ENCODE measurements around the gene GNB1L. TPM values are rescaled to one million over a fixed set of nuclear protein-coding genes. Genes with fewer than 3 reads are reported as not detected.

Gene GNB1L
- total RNA-seq, 4 donors from 2014 or later, result 4.3 to 7.6 (median 6.1) TPM

DNA sequence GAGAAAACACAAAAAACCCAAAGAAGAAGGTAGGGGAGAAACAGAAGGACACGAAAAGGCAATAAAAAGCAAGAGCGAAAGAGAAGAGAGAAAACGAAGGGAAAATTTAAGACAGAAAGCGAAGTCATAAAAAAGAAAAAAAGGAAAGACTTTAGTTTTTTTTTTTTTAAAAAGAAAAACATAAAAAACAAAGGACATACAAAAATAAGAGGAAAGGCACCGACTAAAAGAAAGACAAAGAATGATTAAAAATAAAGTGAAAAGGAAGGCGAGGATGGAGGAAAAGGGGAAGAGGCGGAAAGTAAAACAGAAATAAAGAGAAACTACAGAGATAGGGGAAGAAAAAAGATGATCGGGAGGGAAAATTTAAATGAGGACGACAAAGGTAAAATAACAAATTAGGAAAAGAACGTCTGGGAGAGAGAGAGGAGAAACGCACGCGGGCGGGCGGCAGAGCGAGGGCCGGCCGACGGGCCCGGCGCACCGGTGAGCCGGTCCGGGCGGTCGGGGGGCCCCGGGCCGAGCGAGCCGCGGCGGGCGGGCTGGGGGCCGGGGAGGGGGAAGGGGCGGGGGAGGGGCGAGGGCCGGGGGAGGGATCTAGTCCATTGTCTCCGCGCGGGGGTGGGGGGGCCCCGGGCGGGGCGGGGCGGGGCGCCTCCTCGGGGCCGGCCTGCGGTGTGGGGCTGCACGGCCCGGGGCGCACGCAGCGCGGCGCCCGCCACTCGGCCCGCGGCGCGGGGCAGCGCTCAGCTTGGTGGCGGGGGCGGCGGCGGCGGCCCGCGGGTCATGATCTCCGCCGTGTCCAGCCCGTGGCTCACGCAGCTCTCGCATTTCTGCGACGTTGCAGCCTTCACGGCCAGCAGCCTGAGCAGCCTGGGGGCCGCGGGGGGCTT is 94.4 kb downstream of the GNB1L start, which contains the start of gene TBX1:
TSS of gene TBX1 (plus strand) at position 721 of the 893 bp plus-strand sequence. CDS start at position 787, 66 bp downstream.
- DNase-seq (ENCODE audit: low spot score) (no peak), ATAC-seq (ENCODE audit: low FRiP score) (no peak)
- no peak for TF ChIP-seq CTCF (IDR thresholded peaks at IDR 0.05)

DNA sequence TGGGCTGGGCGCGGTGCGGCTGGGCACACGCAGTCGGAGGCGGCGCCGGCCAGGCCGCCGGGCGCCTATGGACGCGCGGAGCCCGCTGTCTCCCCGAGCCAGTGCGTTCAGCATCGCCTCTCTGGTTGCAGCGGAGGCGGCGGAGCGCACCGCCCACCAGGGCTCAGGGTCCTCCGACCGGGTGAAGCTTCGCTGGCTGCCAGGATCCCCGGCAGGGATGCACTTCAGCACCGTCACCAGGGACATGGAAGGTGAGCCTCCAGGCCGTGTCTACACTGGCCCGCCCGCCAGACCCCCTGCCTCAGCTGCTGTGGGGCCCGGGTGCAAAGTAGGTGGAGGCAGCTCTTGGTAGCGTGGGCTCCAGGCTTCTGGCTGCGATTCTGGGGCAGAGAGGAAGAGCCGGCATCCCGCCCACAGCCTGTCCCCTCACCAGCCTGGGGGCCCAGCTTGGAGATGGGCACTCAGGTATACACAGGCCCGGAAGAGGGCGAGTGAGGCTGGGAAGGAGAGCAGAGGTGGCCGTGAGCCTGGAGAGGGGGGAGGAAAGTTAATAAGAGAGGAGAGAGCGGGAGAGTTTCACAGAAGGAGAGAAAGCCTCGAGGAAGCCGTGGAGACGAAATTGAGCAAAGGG is 95.1 kb downstream of the GNB1L start:
- no peak for TF ChIP-seq CTCF (IDR thresholded peaks at IDR 0.05)
- DNase-seq (ENCODE audit: low spot score) (no peak), ATAC-seq (ENCODE audit: low FRiP score) (no peak)

GRCh38 chr22:19758896-19759426 is 95.7 kb downstream of the GNB1L start:
- no peak for ATAC-seq (ENCODE audit: low FRiP score)
- no peak for TF ChIP-seq CTCF (IDR thresholded peaks at IDR 0.05)
- DNase-seq (ENCODE audit: low spot score), result no peak

DNA sequence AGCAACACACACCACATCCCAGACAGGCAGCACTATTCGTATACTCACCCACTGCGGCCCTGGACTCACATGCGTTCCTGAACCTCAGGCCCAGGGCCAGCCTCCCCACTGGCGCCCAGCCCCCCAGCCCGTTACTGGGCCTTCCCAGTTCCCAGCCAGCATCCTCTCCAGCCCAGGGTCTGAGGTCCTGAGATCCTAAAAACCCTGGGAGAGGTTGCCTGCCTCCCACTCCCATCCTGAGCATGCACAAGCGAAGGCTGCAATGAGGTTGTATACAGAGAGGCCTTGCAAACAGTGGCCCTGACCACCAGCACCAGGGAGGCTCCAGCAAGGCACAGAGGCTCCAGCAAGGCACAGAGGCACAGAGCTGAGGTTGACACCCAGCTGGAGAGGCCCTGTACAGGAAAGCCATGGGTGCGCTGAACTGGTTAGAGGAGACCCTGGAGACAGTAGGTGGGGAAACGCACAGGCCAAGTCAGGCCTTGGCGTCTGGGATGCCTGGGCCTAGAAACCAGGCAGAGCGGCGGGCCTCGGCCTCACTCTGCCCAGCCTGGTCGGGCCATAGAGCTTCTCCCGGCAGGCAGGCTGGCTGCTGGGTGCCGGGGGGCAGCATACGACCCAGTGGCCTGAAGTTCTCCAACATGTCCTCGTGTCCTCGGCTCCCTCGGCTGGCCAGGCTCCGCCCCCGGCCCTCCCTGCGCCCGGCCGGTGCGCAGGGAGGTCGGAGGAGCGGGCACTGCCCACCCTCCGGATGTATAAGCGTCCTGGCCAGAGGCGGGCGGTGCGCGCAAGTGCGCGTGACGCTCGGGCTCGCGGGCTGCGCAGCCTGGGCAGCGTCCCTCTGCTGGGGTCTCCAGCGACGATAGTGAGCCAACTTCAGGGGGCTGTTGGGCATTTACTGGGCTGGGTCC is 96.4 kb downstream of the GNB1L start:
- TF ChIP-seq CTCF (IDR thresholded peaks at IDR 0.05), result no peak

DNA sequence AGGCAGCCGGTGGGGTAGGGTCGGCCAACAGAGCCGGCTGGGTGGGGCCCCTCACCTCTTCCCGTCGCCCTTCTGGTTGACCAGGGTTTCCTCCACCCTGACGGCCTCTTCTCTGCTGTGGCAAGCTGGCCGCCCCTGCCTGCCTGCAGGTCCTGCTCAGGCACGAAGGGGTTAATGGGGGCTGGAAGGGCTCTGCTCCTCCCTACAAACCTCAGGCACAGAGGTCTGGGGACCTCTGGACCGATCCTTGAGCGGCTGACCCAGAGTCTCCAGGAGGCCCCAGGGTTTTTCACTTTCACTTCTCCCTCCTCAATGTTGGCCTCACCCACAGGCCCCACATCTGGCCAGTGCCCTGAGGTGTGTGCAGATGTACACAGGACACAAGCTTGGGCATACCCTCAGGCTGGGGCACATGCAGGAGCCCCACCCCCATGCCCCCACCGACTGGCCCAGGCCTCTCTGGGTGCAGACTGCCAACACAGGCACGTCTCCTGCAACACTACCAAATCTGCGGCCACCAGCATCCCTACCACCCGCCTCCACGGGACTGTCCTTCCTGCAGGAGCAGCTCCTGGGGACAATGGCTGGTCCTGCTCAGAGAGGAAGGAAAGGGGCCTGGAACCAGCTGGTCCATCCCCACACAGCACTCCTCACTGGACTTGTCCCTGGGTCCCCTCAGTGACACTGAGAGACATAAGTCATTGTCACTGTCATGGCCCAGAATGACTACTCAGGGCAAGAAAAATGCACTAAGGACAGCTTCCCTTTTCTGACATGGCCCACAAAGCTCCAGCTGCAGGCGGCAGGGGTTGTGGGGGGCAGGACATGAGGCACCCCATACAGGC is 97.3 kb downstream of the GNB1L start:
- ATAC-seq (ENCODE audit: low FRiP score) (no peak), DNase-seq (ENCODE audit: low spot score) (no peak)
- TF ChIP-seq CTCF (IDR thresholded peaks at IDR 0.05), result no peak

More for the DNA sequence above, 96.4 kb downstream of the GNB1L start:
- no peak for ATAC-seq (ENCODE audit: low FRiP score)
- DNase-seq (ENCODE audit: low spot score), result no peak
